ENCODE data around the gene CD300A.
"Not testable (repeated sequence)": the region's sequence is repeated elsewhere in the genome, so short reads cannot be mapped to it uniquely, and the experiment has no call there.

Gene CD300A

GRCh38 chr17:74478420-74479100, 12.1 kb downstream of the CD300A start:
- no peak for TF ChIP-seq CTCF (IDR thresholded peaks at IDR 0.05; ENCODE audit: insufficient read depth, low read depth, low read length, missing control alignments)
- no peak overlapping the region for H3K4me3 ChIP-seq (ENCODE audit: low read depth, low read length)
- peak; percentile 23 for DNase-seq (ENCODE audit: low read depth)

- no peak for DNase-seq (ENCODE audit: low read depth)
- H3K4me3 ChIP-seq (ENCODE audit: low read depth, low read length), result no peak overlapping the region
- no peak for TF ChIP-seq CTCF (IDR thresholded peaks at IDR 0.05; ENCODE audit: insufficient read depth, low read depth, low read length, missing control alignments)
These were observed 13.9 kb downstream of the CD300A start for GRCh38 chr17:74480290-74480689.

GRCh38 chr17:74481621-74482020, 15.2 kb downstream of the CD300A start:
- no peak for TF ChIP-seq CTCF (IDR thresholded peaks at IDR 0.05; ENCODE audit: insufficient read depth, low read depth, low read length, missing control alignments)
- DNase-seq (ENCODE audit: low read depth), result no peak
- no peak overlapping the region for H3K4me3 ChIP-seq (ENCODE audit: low read depth, low read length)

- DNase-seq (ENCODE audit: low read depth), result no peak
- TF ChIP-seq CTCF (IDR thresholded peaks at IDR 0.05; ENCODE audit: insufficient read depth, low read depth, low read length, missing control alignments), result no peak
- no peak overlapping the region for H3K4me3 ChIP-seq (ENCODE audit: low read depth, low read length)
These were observed 17.6 kb downstream of the CD300A start for GRCh38 chr17:74484066-74484465.

- no peak for DNase-seq (ENCODE audit: low read depth)
- H3K4me3 ChIP-seq (ENCODE audit: low read depth, low read length), result no peak overlapping the region
- no peak for TF ChIP-seq CTCF (IDR thresholded peaks at IDR 0.05; ENCODE audit: insufficient read depth, low read depth, low read length, missing control alignments)
These were observed 18.7 kb downstream of the CD300A start for GRCh38 chr17:74485022-74485743.

- no peak overlapping the region for H3K4me3 ChIP-seq (ENCODE audit: low read depth, low read length)
- no peak for TF ChIP-seq CTCF (IDR thresholded peaks at IDR 0.05; ENCODE audit: insufficient read depth, low read depth, low read length, missing control alignments)
- no peak for DNase-seq (ENCODE audit: low read depth)
These were observed 19.4 kb downstream of the CD300A start for GRCh38 chr17:74485841-74486240.

GRCh38 chr17:74488276-74488675, 21.8 kb downstream of the CD300A start:
- DNase-seq (ENCODE audit: low read depth), result not testable (repeated sequence)

More at GRCh38 chr17:74488276-74488675, 21.8 kb downstream of the CD300A start:
- not testable (repeated sequence) for H3K4me3 ChIP-seq (ENCODE audit: low read depth, low read length)
